ENCODE results near the gene SAMD1.

DNA sequence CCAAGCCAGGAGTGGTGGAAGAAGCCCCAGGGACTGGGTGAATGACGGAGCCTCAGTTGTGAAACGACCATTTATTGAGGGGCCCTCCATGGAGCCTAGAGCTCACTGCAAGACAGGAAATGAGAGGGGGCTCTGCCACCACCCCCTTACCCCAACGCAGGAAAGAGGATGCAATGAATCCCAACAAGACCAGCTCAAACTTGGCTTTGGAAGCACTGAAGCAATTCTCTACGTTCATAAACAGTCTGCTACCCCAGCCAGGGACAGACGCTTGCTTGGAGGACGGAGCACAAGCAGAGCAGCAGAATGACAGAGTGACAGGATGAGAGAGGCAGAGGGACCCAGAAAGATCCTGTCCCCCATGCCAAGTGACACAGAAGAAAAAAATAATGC, 26.0 kb upstream of the SAMD1 start:
- TF ChIP-seq, protein P1, sequence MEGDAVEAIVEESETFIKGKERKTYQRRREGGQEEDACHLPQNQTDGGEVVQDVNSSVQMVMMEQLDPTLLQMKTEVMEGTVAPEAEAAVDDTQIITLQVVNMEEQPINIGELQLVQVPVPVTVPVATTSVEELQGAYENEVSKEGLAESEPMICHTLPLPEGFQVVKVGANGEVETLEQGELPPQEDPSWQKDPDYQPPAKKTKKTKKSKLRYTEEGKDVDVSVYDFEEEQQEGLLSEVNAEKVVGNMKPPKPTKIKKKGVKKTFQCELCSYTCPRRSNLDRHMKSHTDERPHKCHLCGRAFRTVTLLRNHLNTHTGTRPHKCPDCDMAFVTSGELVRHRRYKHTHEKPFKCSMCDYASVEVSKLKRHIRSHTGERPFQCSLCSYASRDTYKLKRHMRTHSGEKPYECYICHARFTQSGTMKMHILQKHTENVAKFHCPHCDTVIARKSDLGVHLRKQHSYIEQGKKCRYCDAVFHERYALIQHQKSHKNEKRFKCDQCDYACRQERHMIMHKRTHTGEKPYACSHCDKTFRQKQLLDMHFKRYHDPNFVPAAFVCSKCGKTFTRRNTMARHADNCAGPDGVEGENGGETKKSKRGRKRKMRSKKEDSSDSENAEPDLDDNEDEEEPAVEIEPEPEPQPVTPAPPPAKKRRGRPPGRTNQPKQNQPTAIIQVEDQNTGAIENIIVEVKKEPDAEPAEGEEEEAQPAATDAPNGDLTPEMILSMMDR (IDR thresholded peaks at IDR 0.05; ENCODE audit: control extremely low read depth in 1 of 3, insufficient read depth in 1 of 3, low read depth in 1 of 3, low read length in 3 of 3), result no peak
- TF ChIP-seq, protein P2, sequence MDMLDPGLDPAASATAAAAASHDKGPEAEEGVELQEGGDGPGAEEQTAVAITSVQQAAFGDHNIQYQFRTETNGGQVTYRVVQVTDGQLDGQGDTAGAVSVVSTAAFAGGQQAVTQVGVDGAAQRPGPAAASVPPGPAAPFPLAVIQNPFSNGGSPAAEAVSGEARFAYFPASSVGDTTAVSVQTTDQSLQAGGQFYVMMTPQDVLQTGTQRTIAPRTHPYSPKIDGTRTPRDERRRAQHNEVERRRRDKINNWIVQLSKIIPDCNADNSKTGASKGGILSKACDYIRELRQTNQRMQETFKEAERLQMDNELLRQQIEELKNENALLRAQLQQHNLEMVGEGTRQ (IDR thresholded peaks at IDR 0.05; ENCODE audit: low read length), result no peak
- no peak for TF ChIP-seq EZH2 (IDR thresholded peaks at IDR 0.05; ENCODE audit: low read depth, low read length, severe bottlenecking)
